HG03139 (cell line): ENCODE data around the gene CILP.

ENCODE experiments used
- ATAC-seq: cut with Tn5 transposase; IDR thresholded peaks from one replicate; pipeline ENCODE4 v1.9.1; 2021; ENCODE audit not compliant: unreplicated experiment

CILP gene

GRCh38 chr15:65164139-65164538 lies 47.1 kb downstream of the CILP start:
- ATAC-seq = no peak

- no peak for ATAC-seq
These were observed 48.2 kb downstream of the CILP start for GRCh38 chr15:65163041-65163440.

GRCh38 chr15:65156692-65157091 lies 54.6 kb downstream of the CILP start:
- ATAC-seq = no peak

GRCh38 chr15:65154720-65155119 lies 56.6 kb downstream of the CILP start:
- ATAC-seq = no peak

GRCh38 chr15:65147902-65148301 lies 63.4 kb downstream of the CILP start:
- ATAC-seq = no peak

- no peak for ATAC-seq
These were observed 64.8 kb downstream of the CILP start for GRCh38 chr15:65146438-65146837.
